Thoracic aorta (tissue), 2 donors: ENCODE results near the gene NET1. TPM values are rescaled to one million over a fixed set of nuclear protein-coding genes. Genes with fewer than 3 reads are reported as not detected.

Experiments
- ATAC-seq: fragments of 150-250 bp; one replicate; pipeline ENCODE4 v1.8.0; 2017; ENCODE audit warnings: low read depth; ENCODE audit not compliant: insufficient number of reproducible peaks, low FRiP score
- DNase-seq: peaks from one replicate; pipeline ENCODE4 v3.0.0-alpha.2; 2020; ENCODE audit warnings: low spot score
- H3K27ac ChIP-seq, 2 donors: fragments of 200-600 bp; sonication (generic); 1 replicate in 1 of 2; 2 replicates in 1 of 2; pipeline ENCODE4 v1.5.1; 2016; ENCODE audit warnings: mild to moderate bottlenecking in 2 of 2, moderate library complexity in 2 of 2
- H3K27me3 ChIP-seq: fragments of 200-600 bp; sonication (generic); replicated peaks from 2 replicates; pipeline ENCODE4 v1.6.0; 2016; ENCODE audit warnings: mild to moderate bottlenecking; ENCODE audit not compliant: insufficient read depth
- H3K36me3 ChIP-seq: fragments of 200-600 bp; sonication (generic); one replicate; pipeline ENCODE4 v1.5.1; 2016
- H3K4me1 ChIP-seq, 2 donors: fragments of 200-600 bp; sonication (generic); 1 replicate in 1 of 2; 2 replicates in 1 of 2; pipeline versions ENCODE4 v1.5.1 to v1.6.0; 2016; ENCODE audit warnings: low read depth in 2 of 2, mild to moderate bottlenecking in 1 of 2; ENCODE audit not compliant: control insufficient read depth in 1 of 2
- H3K4me3 ChIP-seq: fragments of 200-600 bp; sonication (generic); 2 replicates; pipeline ENCODE4 v1.5.1; 2016; ENCODE audit warnings: mild to moderate bottlenecking
- H3K9me3 ChIP-seq: fragments of 200-600 bp; sonication (generic); 2 replicates; pipeline ENCODE4 v1.5.1; 2016
- total RNA-seq, 2 donors: library from RNA; depleted of rRNA; stranded (reverse); fragments of >200 nt; gene quantifications; one replicate each; pipeline versions ENCODE4 v1.1.0 to v1.2.3, GENCODE V29; 2016
- TF ChIP-seq, protein P1 (sequence below): fragments of 200-600 bp; sonication (generic); IDR thresholded peaks from one replicate; pipeline ENCODE4 v1.5.1; 2019; ENCODE audit warnings: antibody characterized with exemption

The NET1 gene
- total RNA-seq, 2 donors from 2014 or later: 117 to 232 TPM

DNA sequence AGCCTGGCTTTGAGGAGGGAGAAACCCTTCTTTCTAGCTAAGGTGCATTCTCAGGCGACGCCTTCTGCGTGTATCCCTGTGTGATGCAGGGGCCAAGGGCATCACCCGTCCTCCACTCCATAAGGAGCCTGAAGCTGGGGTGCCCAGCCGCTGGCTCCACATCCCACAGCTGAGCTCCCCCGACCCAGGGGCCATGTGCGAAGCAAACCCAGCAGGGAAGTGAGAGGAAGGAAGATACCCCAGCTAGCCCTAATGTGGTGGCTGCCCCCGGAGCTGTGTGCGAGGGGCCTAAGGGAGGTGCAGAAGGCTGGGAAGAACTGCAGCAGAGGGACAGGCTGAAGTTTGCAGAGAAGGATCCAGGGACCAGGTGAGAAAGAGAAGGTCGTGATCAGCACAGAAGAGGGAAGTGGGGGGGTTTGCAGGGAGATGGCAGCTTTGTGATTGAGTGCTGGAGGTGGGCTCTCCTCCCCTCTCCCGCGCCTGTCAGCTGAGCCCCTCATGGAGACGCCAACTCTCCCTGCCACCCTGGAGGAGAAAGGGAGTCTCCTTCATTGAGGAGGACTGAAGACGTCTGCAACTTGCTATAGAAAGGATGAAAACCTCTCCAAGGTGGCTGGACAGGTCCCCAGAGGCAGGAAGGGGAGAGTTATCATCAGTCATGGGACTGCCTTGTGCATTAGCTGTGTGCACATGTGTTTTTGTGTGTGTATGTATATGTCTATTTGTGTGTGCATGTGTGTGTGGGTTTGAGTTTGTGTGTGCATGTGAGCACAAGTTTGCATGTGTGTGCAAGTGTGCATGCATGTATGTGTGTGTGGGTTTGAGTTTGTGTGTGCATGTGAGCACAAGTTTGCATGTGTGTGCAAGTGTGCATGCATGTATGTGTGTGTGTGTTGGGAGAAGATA, 90.5 kb downstream of the NET1 start:
- Histone ChIP-seq H3K4me1 (peaks cover 0 to 7% of the 10 kb centered on the region in 2 donors), H3K27ac (no peak overlapping the region), H3K36me3 (no peaks in the 10 kb centered on the region), H3K9me3 (no peaks in the 10 kb centered on the region), H3K4me3 (no peak overlapping the region), H3K27me3 (no peaks in the 10 kb centered on the region)
- TF ChIP-seq, protein P1, sequence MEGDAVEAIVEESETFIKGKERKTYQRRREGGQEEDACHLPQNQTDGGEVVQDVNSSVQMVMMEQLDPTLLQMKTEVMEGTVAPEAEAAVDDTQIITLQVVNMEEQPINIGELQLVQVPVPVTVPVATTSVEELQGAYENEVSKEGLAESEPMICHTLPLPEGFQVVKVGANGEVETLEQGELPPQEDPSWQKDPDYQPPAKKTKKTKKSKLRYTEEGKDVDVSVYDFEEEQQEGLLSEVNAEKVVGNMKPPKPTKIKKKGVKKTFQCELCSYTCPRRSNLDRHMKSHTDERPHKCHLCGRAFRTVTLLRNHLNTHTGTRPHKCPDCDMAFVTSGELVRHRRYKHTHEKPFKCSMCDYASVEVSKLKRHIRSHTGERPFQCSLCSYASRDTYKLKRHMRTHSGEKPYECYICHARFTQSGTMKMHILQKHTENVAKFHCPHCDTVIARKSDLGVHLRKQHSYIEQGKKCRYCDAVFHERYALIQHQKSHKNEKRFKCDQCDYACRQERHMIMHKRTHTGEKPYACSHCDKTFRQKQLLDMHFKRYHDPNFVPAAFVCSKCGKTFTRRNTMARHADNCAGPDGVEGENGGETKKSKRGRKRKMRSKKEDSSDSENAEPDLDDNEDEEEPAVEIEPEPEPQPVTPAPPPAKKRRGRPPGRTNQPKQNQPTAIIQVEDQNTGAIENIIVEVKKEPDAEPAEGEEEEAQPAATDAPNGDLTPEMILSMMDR: no peak
- ATAC-seq (no peak), DNase-seq (no peak)

DNA sequence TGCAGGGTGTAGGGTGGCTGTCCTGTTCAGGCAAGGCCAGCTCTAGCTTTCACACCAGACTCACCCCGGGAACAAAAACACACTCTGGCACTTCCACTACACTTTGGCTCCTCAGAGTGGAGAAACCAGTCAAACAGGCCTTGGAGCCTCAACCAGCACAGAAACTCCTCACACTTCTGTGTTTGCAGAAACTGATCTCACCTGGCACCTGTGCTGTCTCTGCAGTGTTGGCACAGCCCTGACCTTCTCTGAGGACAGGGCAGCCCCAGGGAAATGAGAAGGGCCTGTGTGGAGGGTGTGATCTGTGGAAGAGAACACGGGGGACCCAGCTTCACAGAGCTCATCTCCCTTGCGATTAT, 91.1 kb downstream of the NET1 start:
- Histone ChIP-seq H3K4me1 (peaks cover 0 to 7% of the 10 kb centered on the region in 2 donors), H3K4me3 (no peak overlapping the region), H3K36me3 (no peaks in the 10 kb centered on the region), H3K27ac (no peak overlapping the region), H3K9me3 (no peaks in the 10 kb centered on the region), H3K27me3 (no peaks in the 10 kb centered on the region)
- ATAC-seq (no peak), DNase-seq (no peak)
- TF ChIP-seq, protein P1: no peak

DNA sequence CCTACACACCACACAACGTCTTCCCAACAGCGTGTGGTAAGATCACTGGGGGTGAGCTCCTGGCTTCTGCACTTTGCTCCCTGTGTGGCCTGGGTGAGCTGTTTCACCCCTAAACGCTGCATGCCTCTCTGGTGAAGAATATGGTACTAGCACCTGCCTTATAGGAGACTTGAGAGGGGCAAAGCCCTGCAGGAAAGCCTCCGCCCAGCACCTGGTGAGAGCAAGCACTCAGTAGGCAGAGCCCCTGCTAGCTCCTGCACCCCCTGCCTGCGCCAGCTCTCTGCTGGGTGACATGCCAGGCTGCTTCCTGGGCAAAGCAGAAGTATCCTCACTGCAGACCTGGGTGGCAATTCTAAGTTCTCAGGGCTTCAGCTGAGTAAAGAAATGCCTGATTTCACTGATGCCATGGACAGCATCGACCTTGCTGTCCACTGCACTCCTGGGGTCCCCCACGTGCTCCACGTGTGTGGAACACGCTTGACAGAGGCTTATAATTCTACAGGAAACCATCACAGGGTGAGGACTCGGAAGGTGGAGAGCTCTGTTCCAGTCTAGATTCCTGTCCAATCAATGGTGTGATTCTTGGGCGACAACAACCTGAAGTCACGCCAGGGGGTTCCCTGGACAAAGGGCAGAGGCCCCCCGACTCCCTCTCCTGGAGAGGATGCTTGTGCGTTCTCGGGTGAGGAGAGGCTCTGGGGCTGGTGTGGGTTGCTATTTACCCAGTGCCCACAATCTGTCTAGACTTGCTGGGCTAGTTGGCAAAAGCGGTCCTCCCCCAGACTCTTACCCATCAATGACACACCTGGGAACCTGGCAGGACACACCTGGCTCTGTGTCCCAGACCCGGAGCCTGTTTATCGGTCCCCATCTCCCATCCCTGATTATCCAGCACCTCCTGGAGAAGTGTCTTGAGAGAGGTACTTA, 92.1 kb downstream of the NET1 start:
- Histone ChIP-seq H3K4me3 (no peak overlapping the region), H3K36me3 (no peaks in the 10 kb centered on the region), H3K27ac (no peak overlapping the region), H3K27me3 (no peaks in the 10 kb centered on the region), H3K4me1 (peaks cover 0 to 7% of the 10 kb centered on the region in 2 donors), H3K9me3 (no peaks in the 10 kb centered on the region)
- TF ChIP-seq, protein P1: no peak
- no peak for DNase-seq
- ATAC-seq: no peak

DNA sequence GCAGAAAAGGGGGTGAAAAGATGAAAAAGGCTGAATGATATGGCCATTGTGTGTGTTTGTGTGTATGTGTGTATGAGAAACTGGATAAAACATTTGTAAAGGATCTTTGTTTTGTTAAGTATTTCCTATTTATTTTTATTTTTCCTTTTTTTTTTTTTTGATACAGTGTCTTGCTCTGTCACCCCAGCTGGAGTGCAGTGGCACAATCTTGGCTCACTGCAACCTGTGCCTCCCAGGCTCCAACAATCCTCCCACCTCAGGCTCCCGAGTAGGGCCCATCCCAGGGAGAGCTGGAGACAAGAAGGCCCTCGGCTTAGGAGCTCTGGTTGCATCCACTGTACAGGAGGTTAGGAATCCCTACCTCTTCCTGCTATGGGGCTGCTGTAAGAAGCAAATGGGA, 93.9 kb downstream of the NET1 start:
- H3K36me3 ChIP-seq: no peaks in the 10 kb centered on the region
- H3K27ac ChIP-seq: no peak overlapping the region
- no peaks in the 10 kb centered on the region for H3K9me3 ChIP-seq
- ATAC-seq (no peak), DNase-seq (no peak)
- H3K4me3 ChIP-seq: no peak overlapping the region
- TF ChIP-seq, protein P1: no peak
- peaks cover 0 to 7% of the 10 kb centered on the region in 2 donors for H3K4me1 ChIP-seq
- H3K27me3 ChIP-seq: no peaks in the 10 kb centered on the region
